Superior temporal gyrus (tissue), 1 donor: ENCODE results near the gene GIPR.
A peak's percentile ranks its signal among the peaks of the same experiment; 100 is the strongest.

ENCODE experiments used
- DNase-seq: peaks from one replicate; pipeline ENCODE4 v3.0.0-alpha.2; 2016; ENCODE audit errors: extremely low spot score

The GIPR gene

DNA sequence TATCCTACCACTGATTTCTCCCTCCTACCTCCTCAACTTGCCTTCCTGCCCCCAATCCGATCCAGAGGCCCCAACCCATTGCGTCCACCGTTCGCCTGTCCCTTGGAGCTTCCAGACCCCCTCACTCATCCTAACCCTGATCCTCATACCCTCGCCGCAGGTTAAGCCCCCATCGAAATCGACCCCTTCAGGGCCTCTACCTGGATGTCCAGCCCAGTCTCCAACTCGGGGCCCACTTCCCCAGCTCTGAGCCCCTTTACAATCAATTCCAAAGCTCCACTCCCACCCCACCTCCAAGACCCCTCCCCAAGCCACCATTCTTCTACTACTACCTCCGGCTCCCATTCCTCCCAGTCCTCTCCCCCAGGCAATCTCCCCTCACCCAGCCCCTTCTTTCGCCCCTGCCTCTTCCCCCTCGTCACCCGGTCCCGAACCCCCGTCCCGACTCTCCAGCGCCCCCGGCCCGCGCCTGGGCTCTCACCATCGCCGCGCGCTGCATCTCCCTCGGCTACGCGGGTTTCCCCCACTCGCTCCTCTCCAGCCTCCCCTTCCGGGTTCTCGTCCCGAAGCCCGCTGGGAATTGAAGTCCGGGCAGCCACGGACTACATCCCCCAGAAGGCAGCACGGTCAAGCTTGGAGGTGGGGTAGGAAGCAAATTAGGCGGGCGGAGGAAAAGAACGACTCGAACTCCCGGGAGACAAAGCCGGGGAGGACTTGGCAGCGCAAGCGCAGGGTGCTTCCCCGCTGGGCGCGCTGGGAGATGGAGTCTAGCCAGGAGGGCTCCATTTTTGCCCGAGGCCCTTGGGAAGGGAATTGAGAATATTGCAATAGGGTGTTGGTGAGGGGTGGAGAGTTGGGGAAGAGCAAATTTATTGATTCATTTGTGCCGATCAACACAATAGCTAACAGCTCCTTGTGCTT lies 62.6 kb downstream of the GIPR start, which contains the start of gene FBXO46:
Gene FBXO46, minus strand, starts transcription at position 529 of the 921 bp plus-strand sequence. CDS start 17,401 bp downstream, outside the sequence.
- peak; percentile 99 for DNase-seq
